Bronchial epithelial cell (primary cell): ENCODE results near the gene SPATA13. TPM values are rescaled to one million over a fixed set of nuclear protein-coding genes. Genes with fewer than 3 reads are reported as not detected.

Experiments
- DNase-seq: peaks from one replicate; pipeline ENCODE4 v3.0.0-alpha.2; 2010; ENCODE audit warnings: low read depth
- FAIRE-seq: peaks from 2 replicates; lab custom pipeline; 2011; peaks lifted over from hg19 to GRCh38; lab: Jason Lieb, UNC
- H3K27me3 ChIP-seq: 2 replicates; pipeline ENCODE4 v1.5.1; 2011; ENCODE audit warnings: low read length; ENCODE audit not compliant: control insufficient read depth, insufficient read depth
- H3K36me3 ChIP-seq: 2 replicates; pipeline ENCODE4 v1.5.1; 2011; ENCODE audit warnings: low read length; ENCODE audit not compliant: control insufficient read depth, insufficient read depth
- H3K4me3 ChIP-seq: 2 replicates; pipeline ENCODE4 v1.5.1; 2011; ENCODE audit warnings: mild to moderate bottlenecking, low read depth, low read length, control low read depth
- total RNA-seq: library from RNA; depleted of rRNA; stranded (reverse); fragments of >200 nt; gene quantifications from 2 replicates; pipeline ENCODE4 v1.2.1, GENCODE V29; 2014
- TF ChIP-seq, protein P1 (sequence below): IDR thresholded peaks from 2 replicates; pipeline ENCODE4 v1.5.1; 2011; ENCODE audit warnings: mild to moderate bottlenecking, moderate library complexity, low read length, control low read depth, inconsistent platforms; ENCODE audit not compliant: insufficient read depth, severe bottlenecking

Gene SPATA13
- total RNA-seq, 1 donor from 2014 or later, result 2.1 TPM

DNA sequence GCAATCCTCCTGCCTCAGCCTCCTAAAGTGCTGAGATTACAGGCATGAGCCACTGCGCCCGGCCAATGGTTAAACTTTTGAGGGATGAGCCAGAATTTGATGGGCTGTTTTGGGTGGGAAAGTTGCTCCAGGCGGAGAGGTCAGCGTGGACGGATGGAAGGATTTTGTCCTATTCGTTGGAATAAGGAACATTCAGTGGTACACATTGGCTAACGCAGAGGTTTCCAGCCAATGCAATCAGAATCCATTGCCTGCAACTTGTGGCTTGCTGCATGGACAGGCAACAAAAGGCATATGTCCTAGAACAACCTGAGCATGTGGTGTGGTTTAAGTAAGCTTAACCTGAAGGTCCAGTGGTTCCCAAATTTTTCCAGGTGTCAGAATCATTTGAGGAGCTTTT is 113.4 kb downstream of the SPATA13 start:
- no peaks in the 10 kb centered on the region for H3K27me3 ChIP-seq
- DNase-seq (no peak), FAIRE-seq (no peak)

DNA sequence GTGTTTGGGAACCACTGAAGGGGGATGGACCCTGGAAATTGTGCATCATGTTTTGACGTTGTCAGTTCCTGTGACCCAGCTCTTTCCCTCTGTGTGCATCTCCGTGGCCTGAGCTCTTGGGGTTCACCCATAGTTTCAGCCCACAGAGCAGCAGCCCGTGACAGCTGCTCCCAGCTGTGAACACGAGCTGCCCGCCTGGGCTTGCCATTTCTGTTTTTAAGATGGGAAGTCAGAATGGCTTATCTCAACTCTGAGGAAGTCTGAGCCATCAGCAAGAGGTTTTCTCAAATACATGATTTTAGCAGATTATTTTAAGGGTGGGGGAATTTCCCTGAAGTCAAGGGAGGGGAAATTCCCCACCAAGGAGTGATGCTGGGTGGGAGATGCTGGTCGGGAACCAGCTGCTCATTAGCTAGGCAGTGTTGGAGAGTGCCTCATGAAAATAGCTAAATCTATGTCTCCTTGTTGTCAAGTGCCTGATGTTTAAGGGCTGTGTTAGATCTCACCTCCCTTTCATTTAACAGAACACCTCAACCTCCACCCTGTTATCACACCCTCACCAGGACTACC is 114.0 kb downstream of the SPATA13 start:
- Histone ChIP-seq H3K27me3 (no peaks in the 10 kb centered on the region), H3K4me3 (no peak overlapping the region), H3K36me3 (no peaks in the 10 kb centered on the region)
- TF ChIP-seq, protein P1, sequence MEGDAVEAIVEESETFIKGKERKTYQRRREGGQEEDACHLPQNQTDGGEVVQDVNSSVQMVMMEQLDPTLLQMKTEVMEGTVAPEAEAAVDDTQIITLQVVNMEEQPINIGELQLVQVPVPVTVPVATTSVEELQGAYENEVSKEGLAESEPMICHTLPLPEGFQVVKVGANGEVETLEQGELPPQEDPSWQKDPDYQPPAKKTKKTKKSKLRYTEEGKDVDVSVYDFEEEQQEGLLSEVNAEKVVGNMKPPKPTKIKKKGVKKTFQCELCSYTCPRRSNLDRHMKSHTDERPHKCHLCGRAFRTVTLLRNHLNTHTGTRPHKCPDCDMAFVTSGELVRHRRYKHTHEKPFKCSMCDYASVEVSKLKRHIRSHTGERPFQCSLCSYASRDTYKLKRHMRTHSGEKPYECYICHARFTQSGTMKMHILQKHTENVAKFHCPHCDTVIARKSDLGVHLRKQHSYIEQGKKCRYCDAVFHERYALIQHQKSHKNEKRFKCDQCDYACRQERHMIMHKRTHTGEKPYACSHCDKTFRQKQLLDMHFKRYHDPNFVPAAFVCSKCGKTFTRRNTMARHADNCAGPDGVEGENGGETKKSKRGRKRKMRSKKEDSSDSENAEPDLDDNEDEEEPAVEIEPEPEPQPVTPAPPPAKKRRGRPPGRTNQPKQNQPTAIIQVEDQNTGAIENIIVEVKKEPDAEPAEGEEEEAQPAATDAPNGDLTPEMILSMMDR, result no peak
- DNase-seq (peak; percentile 21), FAIRE-seq (no peak)

More for the DNA sequence above, 113.4 kb downstream of the SPATA13 start:
- Histone ChIP-seq H3K4me3 (no peak overlapping the region), H3K36me3 (no peaks in the 10 kb centered on the region)
- TF ChIP-seq, protein P1, result no peak

DNA sequence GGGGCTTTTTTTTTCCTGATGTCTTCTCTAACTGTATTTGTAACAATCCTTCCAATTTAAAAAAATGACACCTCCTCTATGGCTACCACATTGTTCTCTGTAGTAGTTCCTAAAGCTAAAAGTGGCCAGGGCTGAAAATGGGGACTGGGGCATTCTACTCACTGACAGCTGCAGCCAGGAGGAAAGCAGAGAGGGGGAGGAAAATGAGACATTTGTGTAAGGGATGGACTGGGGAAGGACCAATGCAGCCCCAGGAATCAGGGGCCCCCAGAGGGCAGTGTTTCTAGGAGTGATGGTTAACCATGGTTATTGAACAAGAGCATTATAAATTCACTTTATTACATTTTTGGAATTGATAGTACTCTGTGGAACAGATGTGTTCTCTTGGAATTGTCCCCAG is 114.5 kb downstream of the SPATA13 start:
- DNase-seq, result no peak
- TF ChIP-seq, protein P1, result no peak
- Histone ChIP-seq H3K36me3 (no peaks in the 10 kb centered on the region), H3K27me3 (no peaks in the 10 kb centered on the region), H3K4me3 (no peak overlapping the region)
- FAIRE-seq, result no peak

DNA sequence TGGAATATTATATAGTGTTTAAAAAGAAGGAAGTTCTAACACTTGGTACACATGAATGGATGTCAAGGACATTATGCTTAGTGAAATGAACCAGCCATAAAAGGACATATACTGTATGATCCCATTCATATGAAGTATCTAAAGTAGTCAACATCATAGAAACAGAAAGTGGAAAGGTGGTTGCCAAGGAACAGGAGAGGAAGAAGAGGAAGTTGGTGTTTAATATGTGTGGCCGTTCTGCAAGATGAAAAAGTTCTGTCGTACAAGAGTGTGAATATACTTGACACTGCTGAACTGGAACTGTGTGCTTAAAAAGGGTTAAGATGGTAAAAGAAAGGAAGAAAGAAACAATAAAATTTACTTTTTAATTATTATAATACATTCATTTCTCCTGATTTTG is 115.8 kb downstream of the SPATA13 start:
- FAIRE-seq, result no peak
- TF ChIP-seq, protein P1, result no peak
- H3K4me3 ChIP-seq, result no peak overlapping the region
- DNase-seq, result no peak
- no peaks in the 10 kb centered on the region for H3K36me3 ChIP-seq
- H3K27me3 ChIP-seq, result no peaks in the 10 kb centered on the region

DNA sequence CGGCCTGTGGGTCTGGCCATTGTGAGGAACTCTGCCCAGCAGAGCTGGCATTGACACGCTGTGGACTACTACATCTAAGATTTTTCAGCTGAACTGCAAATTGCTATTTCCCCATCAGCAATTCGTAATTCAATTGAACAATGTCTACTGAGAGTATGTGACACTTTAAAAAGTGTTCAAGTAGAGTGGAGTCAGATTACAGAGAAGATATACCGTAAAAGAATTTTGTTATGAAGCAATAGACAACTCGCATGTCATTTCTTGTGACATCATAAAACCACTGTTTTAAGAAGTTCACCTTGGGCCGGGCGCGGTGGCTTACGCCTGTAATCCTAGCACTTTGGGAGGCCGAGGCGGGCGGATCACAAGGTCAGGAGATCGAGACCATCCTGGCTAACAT is 116.3 kb downstream of the SPATA13 start:
- DNase-seq (no peak), FAIRE-seq (no peak)
- TF ChIP-seq, protein P1, result no peak
- no peaks in the 10 kb centered on the region for H3K36me3 ChIP-seq
- H3K4me3 ChIP-seq, result no peak overlapping the region
- no peaks in the 10 kb centered on the region for H3K27me3 ChIP-seq

DNA sequence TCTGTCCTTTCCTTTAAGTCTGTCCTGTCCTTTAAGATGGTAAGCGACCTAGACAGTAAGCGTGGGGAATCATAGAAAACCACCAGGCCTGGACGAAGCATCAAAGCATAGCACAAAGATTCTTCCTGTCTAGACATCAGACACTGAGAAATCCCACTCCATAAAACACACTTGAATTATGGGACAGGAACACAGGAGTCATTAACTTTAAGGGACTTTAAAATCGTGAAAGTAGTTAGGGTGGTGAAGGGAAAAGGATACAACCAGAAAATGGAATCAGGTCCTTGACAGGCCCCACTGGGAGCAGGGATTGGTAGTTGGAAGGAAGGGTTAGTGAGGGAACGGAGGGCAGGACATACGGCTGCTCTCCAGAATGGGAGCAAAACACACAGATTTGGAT is 117.2 kb downstream of the SPATA13 start:
- DNase-seq (no peak), FAIRE-seq (no peak)
- Histone ChIP-seq H3K36me3 (no peaks in the 10 kb centered on the region), H3K27me3 (no peaks in the 10 kb centered on the region), H3K4me3 (no peak overlapping the region)
- TF ChIP-seq, protein P1, result no peak
